IPS DF 19.7 (cell line): ENCODE measurements around the gene ENO4.

Experiments
- DNase-seq: peaks from one replicate; pipeline ENCODE4 v3.0.0-alpha.2; 2013; ENCODE audit warnings: low read depth, low spot score

The ENO4 gene

GRCh38 chr10:116868198-116868676 is 18.9 kb downstream of the ENO4 start:
- no peak for DNase-seq

GRCh38 chr10:116868722-116869121 is 19.4 kb downstream of the ENO4 start:
- no peak for DNase-seq

GRCh38 chr10:116870949-116871348 is 21.6 kb downstream of the ENO4 start:
- DNase-seq: no peak

- DNase-seq: peak; percentile 47
Observed at GRCh38 chr10:116873134-116873533, 23.8 kb downstream of the ENO4 start.

GRCh38 chr10:116875897-116876296 is 26.6 kb downstream of the ENO4 start:
- DNase-seq: no peak

GRCh38 chr10:116877391-116877790 is 28.1 kb downstream of the ENO4 start:
- no peak for DNase-seq

GRCh38 chr10:116878123-116878522 is 28.8 kb downstream of the ENO4 start:
- no peak for DNase-seq

GRCh38 chr10:116879817-116880216 is 30.5 kb downstream of the ENO4 start:
- no peak for DNase-seq

GRCh38 chr10:116880716-116881482 is 31.6 kb downstream of the ENO4 start:
- DNase-seq: no peak

GRCh38 chr10:116882639-116883038 is 33.3 kb downstream of the ENO4 start:
- no peak for DNase-seq

- DNase-seq: no peak
Observed at GRCh38 chr10:116886772-116887171, 37.5 kb downstream of the ENO4 start.

- peak; percentile 56 for DNase-seq
Observed at GRCh38 chr10:116888380-116889055, 39.2 kb downstream of the ENO4 start.

- DNase-seq: no peak
Observed at GRCh38 chr10:116889066-116889465, 39.8 kb downstream of the ENO4 start.

- no peak for DNase-seq
Observed at GRCh38 chr10:116891208-116891607, 41.9 kb downstream of the ENO4 start.

- DNase-seq: no peak
Observed at GRCh38 chr10:116892907-116893685, 43.8 kb downstream of the ENO4 start.

- no peak for DNase-seq
Observed at GRCh38 chr10:116893686-116894037, 44.4 kb downstream of the ENO4 start.

GRCh38 chr10:116899626-116900025 is 50.3 kb downstream of the ENO4 start:
- no peak for DNase-seq

- DNase-seq: no peak
Observed at GRCh38 chr10:116905845-116906210, 56.5 kb downstream of the ENO4 start.

- no peak for DNase-seq
Observed at GRCh38 chr10:116907245-116907987, 58.1 kb downstream of the ENO4 start.

GRCh38 chr10:116909307-116909706 is 60.0 kb downstream of the ENO4 start:
- no peak for DNase-seq

- DNase-seq: no peak
Observed at GRCh38 chr10:116910910-116911309, 61.6 kb downstream of the ENO4 start.

- DNase-seq: no peak
Observed at GRCh38 chr10:116912162-116912561, 62.9 kb downstream of the ENO4 start.
